ENCODE results near the gene ULK4.
"Not testable (repeated sequence)": the region's sequence is repeated elsewhere in the genome, so short reads cannot be mapped to it uniquely, and the experiment has no call there.

Gene ULK4

GRCh38 chr3:41647730-41648129 is 314.2 kb downstream of the ULK4 start:
- DNase-seq (ENCODE audit: low spot score) = not testable (repeated sequence)

- DNase-seq (ENCODE audit: low spot score) = no peak
These were observed 321.8 kb downstream of the ULK4 start for GRCh38 chr3:41640076-41640475.

- DNase-seq (ENCODE audit: low spot score) = no peak
These were observed 323.5 kb downstream of the ULK4 start for GRCh38 chr3:41638381-41638780.

- no peak for DNase-seq (ENCODE audit: low spot score)
These were observed 329.2 kb downstream of the ULK4 start for GRCh38 chr3:41632700-41633099.

GRCh38 chr3:41630708-41631107 is 331.2 kb downstream of the ULK4 start:
- no peak for DNase-seq (ENCODE audit: low spot score)

DNA sequence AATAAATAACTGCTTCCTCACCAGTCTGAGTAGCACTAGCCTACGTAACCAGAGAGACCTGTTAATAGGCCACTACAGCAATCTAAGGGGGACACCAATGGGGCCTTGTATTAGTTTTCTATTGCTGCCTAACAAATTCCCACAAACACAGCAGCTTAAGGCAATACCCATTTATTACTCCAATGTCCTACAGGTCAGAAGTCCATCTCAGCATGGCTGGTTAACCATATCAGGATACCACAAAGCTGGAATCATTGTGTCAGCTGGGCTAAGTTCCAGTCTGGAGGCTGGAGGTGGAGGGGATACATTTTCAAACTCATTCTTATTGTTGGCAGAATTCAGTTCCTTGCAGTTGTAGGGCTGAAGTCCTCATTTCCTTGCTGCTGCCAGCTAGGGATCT is 331.9 kb downstream of the ULK4 start:
- no peak for DNase-seq (ENCODE audit: low spot score)

DNA sequence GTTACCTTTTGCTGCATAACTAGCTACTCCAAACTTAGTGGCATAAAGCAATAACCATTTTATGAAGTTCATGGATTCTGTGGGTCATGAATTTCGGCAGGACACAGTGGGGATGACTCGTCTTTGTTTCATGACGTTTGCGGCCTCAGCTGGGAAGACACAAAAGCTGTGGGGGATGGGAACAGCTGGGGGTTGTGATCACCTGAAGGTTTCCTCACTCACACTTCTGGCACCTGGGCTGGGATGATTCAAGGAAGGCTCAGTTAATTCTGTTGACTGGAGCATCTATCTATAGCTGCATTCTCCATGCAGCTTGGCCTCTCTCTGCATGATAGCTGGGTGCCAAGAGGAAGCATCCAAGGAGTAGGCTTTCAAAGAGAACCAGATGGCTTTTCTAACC is 332.8 kb downstream of the ULK4 start:
- no peak for DNase-seq (ENCODE audit: low spot score)

DNA sequence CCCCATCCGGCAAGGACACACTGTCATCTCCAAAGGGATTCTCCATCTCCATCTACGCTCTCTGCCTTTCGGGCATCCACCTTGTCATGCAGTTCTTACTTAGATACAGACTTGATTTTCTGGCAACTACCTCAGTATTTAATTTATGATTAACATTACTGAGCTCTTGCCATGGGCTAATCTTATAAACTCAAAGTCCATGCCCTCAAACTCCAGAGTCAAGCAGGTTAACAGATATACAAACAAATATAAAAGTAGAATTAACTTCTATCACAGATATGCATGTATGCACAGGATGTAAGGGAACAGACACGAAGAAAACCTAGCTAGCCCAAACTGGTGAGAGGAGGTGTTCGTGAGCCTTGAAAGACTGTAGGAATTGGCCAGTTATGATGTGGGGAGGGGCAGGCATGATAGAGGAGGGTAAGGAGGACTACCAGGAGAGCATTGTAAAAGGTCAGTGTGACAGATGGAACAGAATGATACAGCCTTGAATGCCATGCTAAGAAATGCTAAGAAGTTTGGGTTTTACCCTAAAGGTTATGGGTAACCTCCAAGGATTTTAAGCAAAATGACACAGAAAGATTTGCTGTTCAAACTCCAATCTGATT is 334.3 kb downstream of the ULK4 start:
- no peak for DNase-seq (ENCODE audit: low spot score)

DNA sequence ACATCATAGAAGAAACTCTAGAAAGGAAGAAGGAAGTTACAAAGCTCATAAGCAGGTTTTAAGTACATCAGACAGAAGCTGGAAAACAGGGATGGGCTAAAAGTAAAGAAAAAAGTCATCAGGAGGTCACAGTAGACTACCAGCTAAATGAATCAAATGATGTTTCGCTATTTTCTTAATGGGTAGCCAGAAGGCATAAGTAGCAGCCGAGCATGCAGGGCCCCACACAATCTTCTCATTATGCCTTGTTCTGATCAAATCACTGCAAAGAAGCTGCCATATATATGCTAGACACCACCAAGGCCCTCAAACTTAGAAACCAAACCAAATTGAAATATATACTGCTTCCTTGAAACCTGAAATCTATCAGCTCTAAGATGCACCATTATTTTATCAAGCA is 349.1 kb downstream of the ULK4 start:
- DNase-seq (ENCODE audit: low spot score) = no peak

DNA sequence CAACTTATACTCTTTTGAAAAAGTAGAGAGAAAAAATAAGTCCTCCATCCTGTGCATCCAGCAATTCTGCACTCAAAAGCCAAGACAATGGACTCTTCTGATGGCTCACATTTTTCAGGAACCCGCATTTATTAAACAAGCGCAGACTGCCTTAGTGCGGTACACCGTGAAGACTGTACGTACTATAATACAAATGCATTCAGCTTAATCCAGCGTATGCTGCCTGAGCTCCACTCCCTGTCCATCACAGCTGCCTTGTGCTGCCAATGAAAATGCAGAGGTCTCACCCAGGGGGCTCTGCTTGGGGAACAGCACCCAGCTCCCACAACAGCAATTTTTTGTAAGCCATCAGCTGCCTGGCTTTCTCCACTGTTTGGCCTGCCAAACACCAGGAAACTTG is 350.9 kb downstream of the ULK4 start:
- no peak for DNase-seq (ENCODE audit: low spot score)

DNA sequence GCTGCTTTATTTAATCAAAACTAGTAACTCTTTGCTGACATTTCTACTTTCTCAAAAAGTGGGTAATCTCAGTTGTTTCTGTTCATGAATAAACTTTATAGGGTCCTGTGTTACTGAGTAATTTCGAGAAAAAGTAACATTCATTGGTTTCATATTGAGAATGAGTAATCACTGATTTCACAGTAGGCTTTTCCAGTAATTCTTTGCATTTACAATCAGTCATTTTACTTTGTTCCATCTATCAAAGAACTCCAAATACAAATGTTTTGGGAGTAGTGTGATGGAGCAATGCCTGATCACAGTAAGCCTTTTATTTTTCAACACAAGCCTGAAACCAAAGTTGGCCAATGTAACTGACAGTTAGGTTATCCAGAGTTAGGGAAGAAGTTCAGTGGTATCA is 353.6 kb downstream of the ULK4 start:
- peak; percentile 1 for DNase-seq (ENCODE audit: low spot score)

DNA sequence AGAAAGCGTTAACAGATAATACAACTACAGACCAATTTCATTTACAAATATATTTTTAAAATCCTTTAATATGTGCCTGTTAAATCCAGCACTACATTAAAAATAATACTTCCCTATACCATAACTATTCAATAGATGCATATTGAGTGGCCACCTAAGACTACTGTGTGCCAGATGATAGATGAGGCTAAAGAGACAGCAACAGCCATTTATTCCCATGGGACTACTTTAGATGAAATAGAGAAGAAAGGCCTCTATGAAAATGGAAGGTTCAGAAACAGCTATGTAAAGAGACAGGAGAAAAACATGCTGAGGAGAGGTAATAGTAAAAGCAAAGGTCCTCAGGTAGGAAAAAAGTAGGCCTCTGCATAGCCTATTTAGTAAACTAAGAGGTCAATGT is 358.1 kb downstream of the ULK4 start:
- DNase-seq (ENCODE audit: low spot score) = no peak

- no peak for DNase-seq (ENCODE audit: low spot score)
These were observed 359.8 kb downstream of the ULK4 start for GRCh38 chr3:41602121-41602520.

GRCh38 chr3:41601404-41601987 is 360.4 kb downstream of the ULK4 start:
- no peak for DNase-seq (ENCODE audit: low spot score)

- DNase-seq (ENCODE audit: low spot score) = no peak
These were observed 361.3 kb downstream of the ULK4 start for GRCh38 chr3:41600616-41601015.

DNA sequence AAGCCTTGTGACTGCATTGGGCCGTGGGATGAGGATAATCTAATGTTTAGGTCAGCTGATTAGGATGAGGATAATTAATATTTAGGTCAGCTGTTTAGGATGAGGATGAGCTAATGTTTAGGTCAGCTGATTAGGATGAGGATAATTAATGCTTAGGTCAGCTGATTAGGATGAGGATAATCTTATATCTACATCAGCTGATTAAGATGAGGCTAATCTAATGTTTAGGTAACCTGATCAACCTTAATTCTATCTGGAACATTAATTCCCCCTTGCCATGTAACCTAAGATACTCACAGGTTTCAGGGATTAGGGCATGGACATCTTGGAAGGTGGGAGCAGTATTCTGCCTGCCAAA is 362.8 kb downstream of the ULK4 start:
- no peak for DNase-seq (ENCODE audit: low spot score)

GRCh38 chr3:41598402-41599126 is 363.3 kb downstream of the ULK4 start:
- no peak for DNase-seq (ENCODE audit: low spot score)

DNA sequence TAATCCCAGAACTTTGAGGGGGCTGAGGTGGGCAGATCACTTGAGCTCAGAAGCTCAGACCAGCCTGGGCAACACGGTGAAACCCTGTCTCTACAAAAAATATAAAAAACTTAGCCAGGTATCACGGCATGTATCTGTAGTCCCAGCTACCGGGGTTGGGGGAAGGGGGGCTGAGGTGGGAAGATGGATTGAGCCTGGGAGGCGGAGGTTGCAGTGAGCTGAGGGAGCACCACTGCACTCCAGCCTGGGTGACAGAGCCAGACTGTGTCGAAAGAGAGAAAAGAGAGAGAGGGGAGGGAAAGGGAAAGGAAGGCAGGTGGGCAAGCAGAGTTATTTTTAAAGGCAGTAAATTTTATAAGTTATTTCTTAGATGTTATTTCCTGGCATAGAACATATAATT is 368.1 kb downstream of the ULK4 start:
- DNase-seq (ENCODE audit: low spot score) = no peak

GRCh38 chr3:41592753-41593510 is 369.0 kb downstream of the ULK4 start:
- no peak for DNase-seq (ENCODE audit: low spot score)

- DNase-seq (ENCODE audit: low spot score) = no peak
These were observed 378.9 kb downstream of the ULK4 start for GRCh38 chr3:41583014-41583413.

- no peak for DNase-seq (ENCODE audit: low spot score)
These were observed 380.2 kb downstream of the ULK4 start for GRCh38 chr3:41581700-41582099.

GRCh38 chr3:41580274-41580959 is 381.5 kb downstream of the ULK4 start:
- no peak for DNase-seq (ENCODE audit: low spot score)
